Mesendoderm (in vitro differentiated cells): ENCODE results near the gene EPHA2.

ENCODE experiments used
- DNase-seq: peaks from one replicate; pipeline ENCODE4 v3.0.0; 2013
- H2AK5ac ChIP-seq: 2 replicates; pipeline ENCODE4 v1.6.1; 2013; ENCODE audit warnings: low read length, inconsistent platforms
- H2BK120ac ChIP-seq: 2 replicates; pipeline ENCODE4 v1.6.1; 2013; ENCODE audit warnings: low read depth, mild to moderate bottlenecking, low read length, moderate library complexity, mixed read lengths
- H2BK15ac ChIP-seq: replicated peaks from 2 replicates; pipeline ENCODE4 v1.6.1; 2013; ENCODE audit warnings: low read depth, mild to moderate bottlenecking, moderate library complexity
- H2BK5ac ChIP-seq: 2 replicates; pipeline ENCODE4 v1.6.1; 2013; ENCODE audit warnings: low read length, inconsistent platforms
- H3K18ac ChIP-seq: 2 replicates; pipeline ENCODE4 v1.6.1; 2013; ENCODE audit warnings: mild to moderate bottlenecking, low read length, mixed read lengths
- H3K23ac ChIP-seq: one replicate; pipeline ENCODE4 v1.6.1; 2013; ENCODE audit warnings: low read length
- H3K27ac ChIP-seq: 2 replicates; pipeline ENCODE4 v1.5.1; 2013; ENCODE audit warnings: low read depth, mild to moderate bottlenecking, inconsistent platforms, low read length, moderate library complexity
- H3K27me3 ChIP-seq: 2 replicates; pipeline ENCODE4 v1.6.1; 2013; ENCODE audit warnings: low read length, control low read depth, mild to moderate bottlenecking, inconsistent platforms; ENCODE audit not compliant: insufficient read depth, poor library complexity
- H3K36me3 ChIP-seq: 2 replicates; pipeline ENCODE4 v1.6.1; 2013; ENCODE audit warnings: low read length, inconsistent platforms; ENCODE audit not compliant: control insufficient read depth, insufficient read depth
- H3K4ac ChIP-seq: one replicate; pipeline ENCODE4 v1.6.1; 2013; ENCODE audit warnings: low read depth, mild to moderate bottlenecking, low read length, moderate library complexity
- H3K4me1 ChIP-seq: 2 replicates; pipeline ENCODE4 v1.6.1; 2013; ENCODE audit warnings: low read depth, low read length, inconsistent platforms; ENCODE audit not compliant: control insufficient read depth
- H3K4me2 ChIP-seq: 2 replicates; pipeline ENCODE4 v1.6.1; 2013; ENCODE audit warnings: low read length
- H3K4me3 ChIP-seq: 2 replicates; pipeline ENCODE4 v1.5.1; 2013; ENCODE audit warnings: mild to moderate bottlenecking, low read length
- H3K56ac ChIP-seq: one replicate; pipeline ENCODE4 v1.6.1; 2013; ENCODE audit warnings: low read length
- H3K79me1 ChIP-seq: 2 replicates; pipeline ENCODE4 v1.6.1; 2013; ENCODE audit warnings: low read length, inconsistent platforms
- H3K79me2 ChIP-seq: 2 replicates; pipeline ENCODE4 v1.6.1; 2013; ENCODE audit warnings: mild to moderate bottlenecking, low read length; ENCODE audit not compliant: control insufficient read depth, insufficient read depth
- H3K9ac ChIP-seq: 2 replicates; pipeline ENCODE4 v1.6.1; 2013; ENCODE audit warnings: low read length, inconsistent platforms
- H4K5ac ChIP-seq: one replicate; pipeline ENCODE4 v1.6.1; 2013; ENCODE audit warnings: low read length
- H4K8ac ChIP-seq: one replicate; pipeline ENCODE4 v1.6.1; 2013; ENCODE audit warnings: low read depth, mild to moderate bottlenecking, control low read depth, low read length, moderate library complexity
- WGBS: extraction: QIAGEN DNeasy Blood & Tissue Kit; methylation state at CpG from one replicate; pipeline ENCODE4 v1.1.7; 2013; ENCODE audit warnings: low lambda C conversion rate, missing lambda C conversion rate; ENCODE audit not compliant: insufficient coverage; ENCODE audit errors: extremely low coverage; 5-methylcytosine and 5-hydroxymethylcytosine counted together

Gene EPHA2

GRCh38 chr1:16187748-16188401 is 32.0 kb upstream of the EPHA2 start:
- Histone ChIP-seq H4K8ac (no peak overlapping the region), H3K4ac (no peak overlapping the region), H3K36me3 (no peaks in the 10 kb centered on the region), H3K4me1 (no peaks in the 10 kb centered on the region), H3K23ac (peak overlapping the region; percentile 6), H3K56ac (peak overlapping the region; percentile 77), H2BK5ac (no peak overlapping the region), H3K27ac (no peak overlapping the region), H3K9ac (no peak overlapping the region), H3K4me3 (no peak overlapping the region), H3K4me2 (no peak overlapping the region), H3K79me2 (no peaks in the 10 kb centered on the region), H3K27me3 (no peaks in the 10 kb centered on the region), H3K79me1 (no peaks in the 10 kb centered on the region), H2AK5ac (no peak overlapping the region), H3K18ac (no peak overlapping the region), H4K5ac (no peak overlapping the region), H2BK120ac (no peak overlapping the region), H2BK15ac (no peak overlapping the region)
- DNase-seq = peak; percentile 79
- no CpG with 5 or more reads among the region's 15 CpGs for WGBS

GRCh38 chr1:16186655-16187235 is 30.9 kb upstream of the EPHA2 start:
- Histone ChIP-seq H3K79me1 (no peaks in the 10 kb centered on the region), H3K18ac (no peak overlapping the region), H4K8ac (no peak overlapping the region), H3K27ac (no peak overlapping the region), H2BK5ac (peak overlapping the region; percentile 30), H2AK5ac (peak overlapping the region; percentile 85), H2BK15ac (no peak overlapping the region), H3K9ac (no peak overlapping the region), H3K36me3 (no peaks in the 10 kb centered on the region), H3K56ac (peak overlapping the region; percentile 40), H3K23ac (no peak overlapping the region), H3K4me2 (no peak overlapping the region), H3K27me3 (no peaks in the 10 kb centered on the region), H3K79me2 (no peaks in the 10 kb centered on the region), H3K4ac (no peak overlapping the region), H4K5ac (no peak overlapping the region), H3K4me1 (peaks cover under 1% of the 10 kb centered on the region), H3K4me3 (no peak overlapping the region), H2BK120ac (no peak overlapping the region)
- no CpG with 5 or more reads among the region's 9 CpGs for WGBS
- no peak for DNase-seq

- Histone ChIP-seq H3K79me1 (no peaks in the 10 kb centered on the region), H3K27me3 (no peaks in the 10 kb centered on the region), H3K79me2 (no peaks in the 10 kb centered on the region), H3K4me2 (no peak overlapping the region), H3K36me3 (no peaks in the 10 kb centered on the region), H3K27ac (no peak overlapping the region), H3K4me1 (peaks cover 2% of the 10 kb centered on the region), H3K23ac (no peak overlapping the region), H4K5ac (no peak overlapping the region), H2BK120ac (no peak overlapping the region), H3K56ac (peak overlapping the region; percentile 50), H3K4ac (no peak overlapping the region), H2AK5ac (peak overlapping the region; percentile 86), H2BK5ac (peak overlapping the region; percentile 5), H3K18ac (no peak overlapping the region), H3K9ac (peak overlapping the region; percentile 8), H2BK15ac (no peak overlapping the region), H4K8ac (no peak overlapping the region), H3K4me3 (no peak overlapping the region)
- WGBS = no CpG with 5 or more reads among the region's 10 CpGs
- peak; percentile 47 for DNase-seq
Observed at GRCh38 chr1:16184557-16185303, 28.9 kb upstream of the EPHA2 start.

DNA sequence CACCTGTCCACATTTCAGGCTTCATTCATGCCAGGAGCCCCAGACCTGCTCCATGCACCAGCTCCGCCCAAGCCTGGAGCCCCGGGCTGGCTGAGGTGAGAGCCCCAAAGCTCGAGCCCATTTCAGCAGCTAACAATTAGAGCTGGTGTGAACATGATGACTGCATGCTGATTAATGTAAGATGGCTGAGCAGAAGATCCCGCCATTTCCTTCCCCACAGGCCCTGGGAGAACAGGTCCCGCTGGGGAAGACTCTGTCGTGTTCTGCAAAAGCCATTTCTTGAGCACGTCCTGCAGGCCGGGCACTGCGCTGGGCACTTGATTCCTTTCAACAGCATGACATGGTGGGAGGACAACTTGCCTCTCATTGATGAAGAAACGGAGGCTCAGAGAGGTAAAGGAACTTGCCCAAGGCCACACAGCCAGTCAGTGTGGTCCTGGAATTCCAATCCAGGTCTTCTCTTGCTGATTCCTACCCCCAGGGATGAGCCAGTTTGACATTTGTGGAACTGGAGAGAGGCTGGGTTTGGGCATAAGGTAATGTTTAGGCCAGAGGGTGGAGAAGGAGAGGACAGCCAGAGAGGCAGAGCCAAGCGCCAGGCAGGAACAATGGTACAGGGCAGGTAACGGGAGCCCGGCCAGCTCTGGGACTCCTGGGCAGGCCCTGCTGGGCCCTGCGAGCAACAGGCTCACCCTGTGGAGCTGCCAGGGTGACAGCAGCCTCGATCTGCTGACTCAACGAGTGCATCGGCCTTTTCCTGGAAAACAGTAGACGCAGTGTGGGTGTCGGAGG is 28.1 kb upstream of the EPHA2 start:
- peaks cover 2% of the 10 kb centered on the region for H3K4me1 ChIP-seq
- no peak overlapping the region for H2BK15ac ChIP-seq
- no peak overlapping the region for H3K4me3 ChIP-seq
- no peaks in the 10 kb centered on the region for H3K27me3 ChIP-seq
- no peak overlapping the region for H3K27ac ChIP-seq
- no peak overlapping the region for H4K8ac ChIP-seq
- peak overlapping the region; percentile 25 for H3K56ac ChIP-seq
- no peak overlapping the region for H3K23ac ChIP-seq
- H3K79me2 ChIP-seq = no peaks in the 10 kb centered on the region
- no peaks in the 10 kb centered on the region for H3K36me3 ChIP-seq
- no peak overlapping the region for H2BK5ac ChIP-seq
- no peak overlapping the region for H3K4ac ChIP-seq
- no peak overlapping the region for H3K18ac ChIP-seq
- H2BK120ac ChIP-seq = no peak overlapping the region
- H3K79me1 ChIP-seq = no peaks in the 10 kb centered on the region
- H3K4me2 ChIP-seq = no peak overlapping the region
- WGBS = no CpG with 5 or more reads among the region's 19 CpGs
- H3K9ac ChIP-seq = no peak overlapping the region
- H2AK5ac ChIP-seq = no peak overlapping the region
- DNase-seq = no peak
- no peak overlapping the region for H4K5ac ChIP-seq

- Histone ChIP-seq H3K27me3 (no peaks in the 10 kb centered on the region), H4K8ac (no peak overlapping the region), H3K79me1 (no peaks in the 10 kb centered on the region), H3K27ac (no peak overlapping the region), H2AK5ac (peak overlapping the region; percentile 68), H3K18ac (no peak overlapping the region), H3K36me3 (no peaks in the 10 kb centered on the region), H3K4me2 (no peak overlapping the region), H3K4ac (no peak overlapping the region), H4K5ac (no peak overlapping the region), H2BK15ac (no peak overlapping the region), H3K4me3 (no peak overlapping the region), H2BK5ac (no peak overlapping the region), H3K4me1 (peaks cover 2% of the 10 kb centered on the region), H3K56ac (no peak overlapping the region), H3K9ac (no peak overlapping the region), H3K23ac (no peak overlapping the region), H3K79me2 (no peaks in the 10 kb centered on the region), H2BK120ac (no peak overlapping the region)
- DNase-seq = no peak
- no CpG with 5 or more reads among the region's 13 CpGs for WGBS
Observed at GRCh38 chr1:16183179-16183578, 27.3 kb upstream of the EPHA2 start.
